DND-41 (cell line): ENCODE data around the gene MAP3K1.

ENCODE experiments used
- EZH2 ChIP-seq: IDR thresholded peaks from 3 replicates; pipeline ENCODE4 v1.6.1; 2012; ENCODE audit warnings: borderline replicate concordance, low read depth, mild to moderate bottlenecking, moderate library complexity, low read length, inconsistent platforms; ENCODE audit not compliant: severe bottlenecking
- TF ChIP-seq, protein P1 (sequence below): IDR thresholded peaks from 2 replicates; pipeline ENCODE4 v1.5.1; 2012; ENCODE audit warnings: borderline replicate concordance, low read length, moderate library complexity, mild to moderate bottlenecking; ENCODE audit not compliant: poor library complexity, severe bottlenecking; ENCODE audit errors: extremely low read depth

DNA sequence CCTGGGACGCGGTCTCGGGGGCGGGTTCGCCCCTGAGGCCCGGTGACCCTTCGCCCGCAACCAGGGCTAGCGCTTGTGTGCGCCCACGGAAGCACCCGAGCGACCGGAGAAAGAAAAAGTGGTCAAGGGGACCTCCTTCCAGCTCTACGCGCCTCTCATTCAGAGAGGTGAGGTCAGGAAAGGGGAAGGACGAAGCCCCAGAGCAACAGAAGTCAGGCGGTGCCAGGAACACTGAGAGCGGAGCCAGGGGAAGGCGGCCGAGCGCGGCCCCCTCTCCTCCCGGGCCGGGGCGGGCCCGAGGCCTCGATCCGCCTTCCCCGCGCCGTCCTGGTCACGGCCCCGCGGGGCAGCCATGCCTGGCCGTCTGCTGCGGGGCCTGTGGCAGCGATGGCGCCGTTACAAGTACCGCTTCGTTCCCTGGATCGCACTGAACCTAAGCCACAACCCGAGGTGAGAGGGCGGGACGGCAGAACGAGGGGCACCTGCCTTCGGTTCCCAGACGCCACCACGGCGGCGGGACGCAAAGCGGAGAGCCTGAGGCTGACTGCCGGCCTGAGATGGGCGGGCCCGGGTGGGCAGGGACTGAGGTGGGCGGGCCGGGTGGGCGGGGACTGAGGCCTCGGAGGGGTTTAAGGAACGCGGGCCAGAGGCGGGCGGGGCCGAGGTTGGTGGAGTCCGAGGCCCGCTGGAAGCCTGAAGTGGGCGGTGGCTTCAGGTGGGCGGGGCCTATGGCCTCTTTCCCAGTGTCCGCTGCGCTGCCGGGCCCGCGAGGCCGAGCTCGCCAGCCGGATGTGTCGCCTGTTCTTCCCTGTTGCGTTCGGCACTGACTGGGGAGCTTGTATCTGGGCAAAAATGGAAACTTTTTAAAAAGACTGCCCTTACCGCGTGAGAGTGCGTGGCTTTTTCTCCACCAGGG, 94.2 kb downstream of the MAP3K1 start, which contains the start of gene SETD9:
- TF ChIP-seq, protein P1, sequence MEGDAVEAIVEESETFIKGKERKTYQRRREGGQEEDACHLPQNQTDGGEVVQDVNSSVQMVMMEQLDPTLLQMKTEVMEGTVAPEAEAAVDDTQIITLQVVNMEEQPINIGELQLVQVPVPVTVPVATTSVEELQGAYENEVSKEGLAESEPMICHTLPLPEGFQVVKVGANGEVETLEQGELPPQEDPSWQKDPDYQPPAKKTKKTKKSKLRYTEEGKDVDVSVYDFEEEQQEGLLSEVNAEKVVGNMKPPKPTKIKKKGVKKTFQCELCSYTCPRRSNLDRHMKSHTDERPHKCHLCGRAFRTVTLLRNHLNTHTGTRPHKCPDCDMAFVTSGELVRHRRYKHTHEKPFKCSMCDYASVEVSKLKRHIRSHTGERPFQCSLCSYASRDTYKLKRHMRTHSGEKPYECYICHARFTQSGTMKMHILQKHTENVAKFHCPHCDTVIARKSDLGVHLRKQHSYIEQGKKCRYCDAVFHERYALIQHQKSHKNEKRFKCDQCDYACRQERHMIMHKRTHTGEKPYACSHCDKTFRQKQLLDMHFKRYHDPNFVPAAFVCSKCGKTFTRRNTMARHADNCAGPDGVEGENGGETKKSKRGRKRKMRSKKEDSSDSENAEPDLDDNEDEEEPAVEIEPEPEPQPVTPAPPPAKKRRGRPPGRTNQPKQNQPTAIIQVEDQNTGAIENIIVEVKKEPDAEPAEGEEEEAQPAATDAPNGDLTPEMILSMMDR: no peak
- no peak for TF ChIP-seq EZH2
